GM12878 (cell line): Measurements from ENCODE around the gene TAS2R38.

Experiments used
- FOXK2 ChIP-seq: fragments of 450-650 bp; IDR thresholded peaks from 2 replicates; pipeline ENCODE4 v1.6.1; 2017; ENCODE audit warnings: mild to moderate bottlenecking, moderate library complexity
- TF ChIP-seq, protein P1 (sequence below): fragments of 450-650 bp; IDR thresholded peaks from 2 replicates; pipeline ENCODE4 v1.6.1; 2017; ENCODE audit warnings: mild to moderate bottlenecking

GRCh38 chr7:141956084-141956483 lies 17.5 kb downstream of the TAS2R38 start:
- no peak for TF ChIP-seq FOXK2
- TF ChIP-seq, protein P1, sequence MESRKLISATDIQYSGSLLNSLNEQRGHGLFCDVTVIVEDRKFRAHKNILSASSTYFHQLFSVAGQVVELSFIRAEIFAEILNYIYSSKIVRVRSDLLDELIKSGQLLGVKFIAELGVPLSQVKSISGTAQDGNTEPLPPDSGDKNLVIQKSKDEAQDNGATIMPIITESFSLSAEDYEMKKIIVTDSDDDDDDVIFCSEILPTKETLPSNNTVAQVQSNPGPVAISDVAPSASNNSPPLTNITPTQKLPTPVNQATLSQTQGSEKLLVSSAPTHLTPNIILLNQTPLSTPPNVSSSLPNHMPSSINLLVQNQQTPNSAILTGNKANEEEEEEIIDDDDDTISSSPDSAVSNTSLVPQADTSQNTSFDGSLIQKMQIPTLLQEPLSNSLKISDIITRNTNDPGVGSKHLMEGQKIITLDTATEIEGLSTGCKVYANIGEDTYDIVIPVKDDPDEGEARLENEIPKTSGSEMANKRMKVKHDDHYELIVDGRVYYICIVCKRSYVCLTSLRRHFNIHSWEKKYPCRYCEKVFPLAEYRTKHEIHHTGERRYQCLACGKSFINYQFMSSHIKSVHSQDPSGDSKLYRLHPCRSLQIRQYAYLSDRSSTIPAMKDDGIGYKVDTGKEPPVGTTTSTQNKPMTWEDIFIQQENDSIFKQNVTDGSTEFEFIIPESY: no peak
